Fibroblast of the conjunctiva (primary cell): ENCODE measurements around the gene PPAN.

Source experiments
- DNase-seq: peaks from one replicate; pipeline ENCODE4 v3.0.0-alpha.2; 2010; ENCODE audit warnings: low read depth

Gene PPAN

GRCh38 chr19:10141479-10141878, 35.3 kb downstream of the PPAN start:
- DNase-seq, result no peak

- DNase-seq, result no peak
Observed at GRCh38 chr19:10141973-10142372, 35.8 kb downstream of the PPAN start.

- DNase-seq, result no peak
Observed at GRCh38 chr19:10142701-10143375, 36.7 kb downstream of the PPAN start.

- DNase-seq, result no peak
Observed at GRCh38 chr19:10143681-10144080, 37.5 kb downstream of the PPAN start.

- no peak for DNase-seq
Observed at GRCh38 chr19:10144361-10144760, 38.2 kb downstream of the PPAN start.

- DNase-seq, result no peak
Observed at GRCh38 chr19:10145031-10145430, 38.9 kb downstream of the PPAN start.

- no peak for DNase-seq
Observed at GRCh38 chr19:10146142-10146541, 40.0 kb downstream of the PPAN start.

GRCh38 chr19:10149427-10149826, 43.3 kb downstream of the PPAN start:
- no peak for DNase-seq

- DNase-seq, result no peak
Observed at GRCh38 chr19:10151521-10151920, 45.4 kb downstream of the PPAN start.

- no peak for DNase-seq
Observed at GRCh38 chr19:10152100-10152499, 45.9 kb downstream of the PPAN start.

- no peak for DNase-seq
Observed at GRCh38 chr19:10155839-10156238, 49.7 kb downstream of the PPAN start.

- DNase-seq, result no peak
Observed at GRCh38 chr19:10158071-10158470, 51.9 kb downstream of the PPAN start.

- DNase-seq, result no peak
Observed at GRCh38 chr19:10158485-10158884, 52.3 kb downstream of the PPAN start.

GRCh38 chr19:10159610-10160009, 53.4 kb downstream of the PPAN start:
- DNase-seq, result no peak
